ENCODE results near the gene SUZ12. TPM values are rescaled to one million over a fixed set of nuclear protein-coding genes. Genes with fewer than 3 reads are reported as not detected.
"Not testable (repeated sequence)": the region's sequence is repeated elsewhere in the genome, so short reads cannot be mapped to it uniquely, and the experiment has no call there.

The SUZ12 gene
- total RNA-seq, 4 donors from 2014 or later = 9.7 to 53.9 (median 34.4) TPM

DNA sequence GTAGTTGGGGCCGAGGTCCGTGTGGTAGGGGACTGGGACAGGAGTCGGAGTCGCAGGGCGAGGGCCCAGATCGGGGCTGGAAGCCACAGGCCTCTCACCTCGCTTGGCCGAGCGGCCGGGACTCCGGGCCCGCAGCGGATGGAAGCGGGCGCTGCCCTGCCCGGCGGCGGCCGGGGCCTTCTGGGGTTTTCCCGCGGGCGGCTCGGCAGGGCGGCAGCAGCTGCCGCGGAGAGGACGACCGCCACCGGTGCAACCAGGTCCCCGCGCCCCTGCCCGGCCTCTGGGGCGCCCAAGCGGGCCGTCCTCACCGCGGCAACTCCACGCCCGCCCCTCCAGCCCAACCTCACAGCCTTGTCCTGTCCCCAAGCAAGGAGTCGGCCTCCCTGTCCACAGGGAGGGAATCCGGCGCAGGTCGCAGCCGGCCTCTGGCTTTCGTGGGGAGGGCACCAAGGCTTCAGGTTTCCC, 19.7 kb upstream of the SUZ12 start:
- Histone ChIP-seq H3K27ac (no peak overlapping the region), H3K36me3 (no peaks in the 10 kb centered on the region), H3K4me3 (no peak overlapping the region), H3K9me3 (no peaks in the 10 kb centered on the region), H3K27me3 (peaks cover 0 to 16% of the 10 kb centered on the region in 2 donors), H3K4me1 (no peaks in the 10 kb centered on the region)
- intact Hi-C loops (cut with DNase I; ENCODE audit: low total_unique reads) = no loop called here
- DNase-seq = no peak
- TF ChIP-seq, protein P1, sequence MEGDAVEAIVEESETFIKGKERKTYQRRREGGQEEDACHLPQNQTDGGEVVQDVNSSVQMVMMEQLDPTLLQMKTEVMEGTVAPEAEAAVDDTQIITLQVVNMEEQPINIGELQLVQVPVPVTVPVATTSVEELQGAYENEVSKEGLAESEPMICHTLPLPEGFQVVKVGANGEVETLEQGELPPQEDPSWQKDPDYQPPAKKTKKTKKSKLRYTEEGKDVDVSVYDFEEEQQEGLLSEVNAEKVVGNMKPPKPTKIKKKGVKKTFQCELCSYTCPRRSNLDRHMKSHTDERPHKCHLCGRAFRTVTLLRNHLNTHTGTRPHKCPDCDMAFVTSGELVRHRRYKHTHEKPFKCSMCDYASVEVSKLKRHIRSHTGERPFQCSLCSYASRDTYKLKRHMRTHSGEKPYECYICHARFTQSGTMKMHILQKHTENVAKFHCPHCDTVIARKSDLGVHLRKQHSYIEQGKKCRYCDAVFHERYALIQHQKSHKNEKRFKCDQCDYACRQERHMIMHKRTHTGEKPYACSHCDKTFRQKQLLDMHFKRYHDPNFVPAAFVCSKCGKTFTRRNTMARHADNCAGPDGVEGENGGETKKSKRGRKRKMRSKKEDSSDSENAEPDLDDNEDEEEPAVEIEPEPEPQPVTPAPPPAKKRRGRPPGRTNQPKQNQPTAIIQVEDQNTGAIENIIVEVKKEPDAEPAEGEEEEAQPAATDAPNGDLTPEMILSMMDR (IDR thresholded peaks at IDR 0.05) = no peak
- no peak for TF ChIP-seq POLR2A (IDR thresholded peaks at IDR 0.05)

DNA sequence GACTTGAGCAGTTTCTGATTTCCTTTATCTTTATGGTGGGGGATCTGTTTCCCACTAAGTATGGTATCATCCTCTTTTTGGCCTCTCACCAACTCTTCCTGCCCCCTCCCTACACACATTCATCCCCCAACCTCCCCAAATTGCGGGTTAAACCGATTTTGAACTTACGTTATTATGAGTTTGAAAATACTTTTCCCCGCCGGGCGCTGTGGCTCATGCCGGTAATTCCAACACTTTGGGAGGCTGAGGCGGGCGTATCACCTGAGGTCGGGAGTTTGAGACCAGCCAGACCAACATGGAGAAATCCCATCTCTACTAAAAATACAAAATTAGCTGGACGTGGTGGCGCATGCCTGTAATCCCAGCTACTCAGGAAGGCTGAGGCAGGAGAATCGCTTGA, 19.1 kb upstream of the SUZ12 start:
- H3K27ac ChIP-seq; H3K4me1 ChIP-seq; DNase-seq; H3K4me3 ChIP-seq; H3K36me3 ChIP-seq; H3K9me3 ChIP-seq; intact Hi-C loops (cut with DNase I; ENCODE audit: low total_unique reads): not testable (repeated sequence)
- peaks cover 0 to 16% of the 10 kb centered on the region in 2 donors for H3K27me3 ChIP-seq

DNA sequence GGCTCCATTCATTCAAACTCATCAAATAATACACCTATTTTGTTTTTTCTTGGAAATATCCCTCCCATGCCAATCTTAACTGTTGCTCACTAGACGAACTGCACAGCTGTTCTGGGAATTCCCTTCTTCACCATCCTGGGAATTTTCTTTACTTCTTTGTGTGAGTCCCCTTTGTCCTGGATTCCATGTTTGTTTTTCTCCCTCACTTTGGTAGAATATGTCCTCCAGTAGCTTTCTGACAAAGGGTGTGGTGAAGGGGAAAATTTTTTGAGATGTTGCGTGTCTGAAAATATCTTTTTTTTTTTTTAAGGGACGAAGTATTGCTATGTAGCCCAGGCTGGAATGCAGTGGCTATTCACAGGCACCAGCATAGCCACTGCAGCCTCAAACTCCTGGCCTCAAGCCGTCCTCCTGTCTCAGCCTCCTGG, 18.1 kb upstream of the SUZ12 start:
- DNase-seq = no peak
- intact Hi-C loops (cut with DNase I; ENCODE audit: low total_unique reads) = no loop called here
- Histone ChIP-seq H3K4me1 (no peaks in the 10 kb centered on the region), H3K9me3 (no peaks in the 10 kb centered on the region), H3K27ac (no peak overlapping the region), H3K36me3 (no peaks in the 10 kb centered on the region), H3K4me3 (no peak overlapping the region), H3K27me3 (peaks cover 0 to 16% of the 10 kb centered on the region in 2 donors)
- TF ChIP-seq, protein P1 (IDR thresholded peaks at IDR 0.05) = no peak
- TF ChIP-seq POLR2A (IDR thresholded peaks at IDR 0.05) = no peak

DNA sequence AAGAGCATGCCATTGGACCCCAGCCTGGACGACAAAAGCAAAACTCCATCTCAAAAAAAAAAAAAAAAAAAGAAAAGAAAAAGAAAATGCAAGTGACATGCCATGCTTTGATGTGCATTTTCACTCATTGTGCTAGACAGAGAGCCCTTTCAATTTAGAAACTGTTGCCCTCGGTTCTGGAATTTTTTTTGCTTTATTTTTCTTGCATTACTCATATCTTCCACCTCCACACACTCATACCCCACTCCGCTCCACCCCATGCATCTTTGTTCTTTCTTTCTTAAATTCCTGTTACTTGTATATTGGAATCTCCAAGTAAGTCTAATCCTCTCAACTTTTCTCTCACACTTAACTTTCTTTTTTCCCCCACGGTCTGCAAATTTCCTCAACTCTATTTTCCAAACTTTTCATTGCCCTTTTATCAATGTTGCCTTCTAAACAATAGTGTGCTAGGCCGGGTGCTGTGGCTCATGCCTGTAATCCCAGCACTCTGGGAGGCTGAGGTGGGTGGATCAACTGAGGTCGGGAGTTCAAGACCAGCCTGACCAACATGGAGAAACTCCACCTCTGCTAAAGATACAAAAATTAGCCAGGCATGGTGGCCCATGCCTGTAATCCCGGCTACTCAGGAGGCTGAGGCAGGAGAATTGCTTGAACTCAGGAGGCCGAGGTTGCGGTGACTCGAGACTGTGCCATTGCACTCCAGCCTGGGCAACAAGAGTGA, 16.8 kb upstream of the SUZ12 start:
- Histone ChIP-seq H3K36me3 (no peaks in the 10 kb centered on the region), H3K27ac (no peak overlapping the region), H3K4me3 (no peak overlapping the region), H3K9me3 (no peaks in the 10 kb centered on the region), H3K4me1 (no peaks in the 10 kb centered on the region), H3K27me3 (peaks cover 0 to 16% of the 10 kb centered on the region in 2 donors)
- intact Hi-C loops (cut with DNase I; ENCODE audit: low total_unique reads) = no loop called here
- no peak for DNase-seq
- TF ChIP-seq, protein P1 (IDR thresholded peaks at IDR 0.05) = no peak
- TF ChIP-seq POLR2A (IDR thresholded peaks at IDR 0.05) = no peak

DNA sequence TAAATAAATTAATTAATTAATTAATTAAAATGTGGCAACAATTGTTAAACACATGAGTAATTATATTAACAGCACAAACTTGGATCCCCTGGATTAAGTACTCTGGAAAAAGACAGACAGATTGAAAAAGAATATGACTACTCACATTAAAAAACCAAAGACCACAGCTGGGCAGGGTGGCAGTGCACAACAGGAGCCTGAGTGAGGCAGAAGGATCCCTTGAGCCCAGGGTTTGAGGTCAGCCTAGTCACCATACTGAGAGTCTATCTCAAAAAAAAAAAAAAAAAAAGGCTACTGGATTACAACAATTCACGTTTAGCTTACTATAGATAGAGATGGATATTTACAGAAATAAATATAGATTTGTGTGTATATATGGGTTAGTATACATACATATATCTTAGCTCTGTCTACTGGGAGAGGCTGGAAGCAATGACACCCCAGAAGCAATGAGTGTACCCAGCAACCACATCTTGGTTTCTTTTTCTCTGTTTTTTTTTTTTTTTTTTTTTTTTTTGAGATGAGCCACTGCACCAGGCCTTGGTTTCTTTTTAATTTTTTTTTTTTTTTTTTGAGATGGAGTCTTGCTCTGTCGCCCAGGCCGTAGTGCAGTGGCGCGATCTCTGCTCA, 10.6 kb upstream of the SUZ12 start:
- DNase-seq = no peak
- H3K4me1 ChIP-seq = no peaks in the 10 kb centered on the region
- intact Hi-C loops (cut with DNase I; ENCODE audit: low total_unique reads) = no loop called here
- H3K27ac ChIP-seq = no peak overlapping the region
- H3K36me3 ChIP-seq = no peaks in the 10 kb centered on the region
- no peaks in the 10 kb centered on the region for H3K27me3 ChIP-seq
- no peak overlapping the region for H3K4me3 ChIP-seq
- no peaks in the 10 kb centered on the region for H3K9me3 ChIP-seq
- TF ChIP-seq, protein P1 (IDR thresholded peaks at IDR 0.05) = no peak
- TF ChIP-seq POLR2A (IDR thresholded peaks at IDR 0.05) = no peak
